ENCODE measurements around the gene INS. TPM values are rescaled to one million over a fixed set of nuclear protein-coding genes. Genes with fewer than 3 reads are reported as not detected.

INS gene
- total RNA-seq: not detected

- Histone ChIP-seq H3K9me3 (no peaks in the 10 kb centered on the region), H3K4me1 (no peaks in the 10 kb centered on the region), H3K27me3 (no peaks in the 10 kb centered on the region), H3K27ac (no peak within 1 kb of the TSS), H3K4me3 (no peak within 1 kb of the TSS), H3K36me3 (no peaks in the 10 kb centered on the region)
- intact Hi-C loops (cut with DNase I): no loop called here
- no peak for TF ChIP-seq CTCF (IDR thresholded peaks at IDR 0.05)
- DNase-seq (ENCODE audit: low spot score in 2 of 2): no peak
These were observed at the start of gene INS for GRCh38 chr11:2160736-2161259. Gene INS (minus strand): TSS chr11:2161209. CDS start chr11:2160971, 238 bp downstream.

- intact Hi-C loops (cut with DNase I): no loop called here
- Histone ChIP-seq H3K9me3 (no peaks in the 10 kb centered on the region), H3K36me3 (no peaks in the 10 kb centered on the region), H3K4me3 (no peak overlapping the region), H3K27ac (no peak overlapping the region), H3K4me1 (no peaks in the 10 kb centered on the region), H3K27me3 (no peaks in the 10 kb centered on the region)
- DNase-seq (ENCODE audit: low spot score in 2 of 2): peak in 1 of 2 donors; percentile 56
- no peak for TF ChIP-seq CTCF (IDR thresholded peaks at IDR 0.05)
These were observed 49.5 kb upstream of the INS start for GRCh38 chr11:2210366-2211112.

- H3K27ac ChIP-seq: no peak overlapping the region
- no peaks in the 10 kb centered on the region for H3K4me1 ChIP-seq
- no peak for TF ChIP-seq CTCF (IDR thresholded peaks at IDR 0.05)
- intact Hi-C loops (cut with DNase I): no loop called here
- H3K4me3 ChIP-seq: no peak overlapping the region
- DNase-seq (ENCODE audit: low spot score in 2 of 2): no peak
- H3K27me3 ChIP-seq: no peaks in the 10 kb centered on the region
- no peaks in the 10 kb centered on the region for H3K36me3 ChIP-seq
- no peaks in the 10 kb centered on the region for H3K9me3 ChIP-seq
These were observed 48.9 kb upstream of the INS start for GRCh38 chr11:2209900-2210321.

GRCh38 chr11:2209370-2209801 lies 48.4 kb upstream of the INS start:
- no peaks in the 10 kb centered on the region for H3K4me1 ChIP-seq
- no peaks in the 10 kb centered on the region for H3K27me3 ChIP-seq
- H3K36me3 ChIP-seq: no peaks in the 10 kb centered on the region
- TF ChIP-seq CTCF (IDR thresholded peaks at IDR 0.05): no peak
- no peak overlapping the region for H3K4me3 ChIP-seq
- no peak for DNase-seq (ENCODE audit: low spot score in 2 of 2)
- intact Hi-C loops (cut with DNase I): no loop called here
- H3K9me3 ChIP-seq: no peaks in the 10 kb centered on the region
- no peak overlapping the region for H3K27ac ChIP-seq

- Histone ChIP-seq H3K4me1 (no peaks in the 10 kb centered on the region), H3K36me3 (no peaks in the 10 kb centered on the region), H3K9me3 (no peaks in the 10 kb centered on the region), H3K27ac (no peak overlapping the region), H3K4me3 (no peak overlapping the region), H3K27me3 (no peaks in the 10 kb centered on the region)
- DNase-seq (ENCODE audit: low spot score in 2 of 2): peak in 1 of 2 donors; percentile 55
- intact Hi-C loops (cut with DNase I): no loop called here
- no peak for TF ChIP-seq CTCF (IDR thresholded peaks at IDR 0.05)
These were observed 47.8 kb upstream of the INS start for GRCh38 chr11:2208691-2209369.

Data from ascending aorta (tissue), 2 donors.